Esophagus squamous epithelium (tissue), 4 donors: Measurements from ENCODE around the gene RUNX1.

ENCODE experiments used
- CTCF ChIP-seq, 6 experiments: fragments of 450-650 bp in 4 of 6; fragments of 200-600 bp in 2 of 6; sonication (generic) in 2 of 6; IDR thresholded peaks; one replicate each; pipeline ENCODE4 v1.5.1; 2016 to 2019; ENCODE audit warnings: antibody characterized with exemption in 6 of 6, mild to moderate bottlenecking in 4 of 6, moderate library complexity in 4 of 6
- POLR2A ChIP-seq, 4 donors: fragments of 450-650 bp; IDR thresholded peaks; one replicate each; pipeline ENCODE4 v1.6.1; 2017; ENCODE audit warnings: antibody characterized with exemption in 4 of 4, mild to moderate bottlenecking in 4 of 4, moderate library complexity in 3 of 4

DNA sequence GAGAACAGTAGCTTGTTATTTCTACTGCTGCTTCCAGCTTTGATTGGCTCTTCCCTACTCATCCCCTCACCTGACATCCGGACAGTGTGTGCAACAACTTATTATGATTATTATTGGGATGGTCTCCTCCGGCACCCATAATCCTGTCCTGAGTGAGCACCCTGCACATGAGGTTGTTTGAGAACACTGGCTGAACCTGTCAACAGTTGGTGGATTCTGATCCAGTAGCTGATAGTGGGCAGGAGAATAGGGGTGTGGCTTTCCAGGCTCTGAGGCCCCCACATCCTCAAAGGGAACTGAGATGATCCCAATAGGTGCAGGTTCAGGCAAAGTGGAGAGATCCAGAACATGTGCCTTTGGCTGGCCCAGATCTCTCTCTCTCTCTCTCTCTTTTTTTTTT is 60.5 kb downstream of the RUNX1 start:
- no peak for TF ChIP-seq CTCF (IDR thresholded peaks at IDR 0.05)
- no peak for TF ChIP-seq POLR2A (IDR thresholded peaks at IDR 0.05)
